Pancreas (tissue), 10 donors: ENCODE results near the gene CEP170B. TPM values are rescaled to one million over a fixed set of nuclear protein-coding genes. Genes with fewer than 3 reads are reported as not detected.

Experiments
- ATAC-seq, 4 donors: fragments of 200-7000 bp; cut with Tn5 transposase; one replicate each; pipeline versions ENCODE4 v1.8.0 to v1.9.1; 2020; ENCODE audit warnings: mild to moderate bottlenecking in 4 of 4, moderate library complexity in 4 of 4
- DNase-seq, 6 donors: peaks; one replicate each; pipeline ENCODE4 v3.0.0-alpha.2; 2020
- FAIRE-seq: peaks from 2 replicates; lab custom pipeline; 2012; peaks lifted over from hg19 to GRCh38; lab: Jason Lieb, UNC
- H3K27ac ChIP-seq, 4 donors: fragments of 200-600 bp; sonication (generic); 1 replicate in 3 of 4; 2 replicates in 1 of 4; pipeline versions ENCODE4 v1.5.0 to v1.8.0; 2020
- H3K27me3 ChIP-seq, 4 donors: fragments of 200-600 bp; one replicate each; pipeline ENCODE4 v1.8.0; 2021
- H3K36me3 ChIP-seq, 3 donors: fragments of 200-600 bp; sonication (generic) in 1 of 3; one replicate each; pipeline versions ENCODE4 v1.5.0 to v1.8.0; 2020 to 2021
- H3K4me1 ChIP-seq, 3 donors: fragments of 200-600 bp; one replicate each; pipeline ENCODE4 v1.8.0; 2021
- H3K4me3 ChIP-seq, 4 donors: fragments of 200-600 bp; sonication (generic) in 2 of 4; one replicate each; pipeline versions ENCODE4 v1.5.0 to v1.8.0; 2020 to 2021
- H3K9me3 ChIP-seq, 4 donors: fragments of 200-600 bp; one replicate each; pipeline ENCODE4 v1.8.0; 2021
- WGBS, 2 donors: extraction: QIAGEN DNeasy Blood & Tissue Kit; methylation state at CpG; one replicate each; pipeline ENCODE4 v1.1.7; 2013; 5-methylcytosine and 5-hydroxymethylcytosine counted together
- intact Hi-C, 3 donors: fragments of 100-400 bp; cut with DNase I; formaldehyde crosslinking; loops; one replicate each; pipeline versions ENCODE4 v1.11.1 to v1.14.2; 2022
- polyA plus RNA-seq, 2 donors: library from polyadenylated mRNA; stranded (reverse); fragments of 200-250 nt; gene quantifications; one replicate each; pipeline ENCODE4 v1.2.3, GENCODE V29; 2013
- total RNA-seq, 6 donors: library from RNA; stranded (reverse); fragmentation: NEBNext Ultra II Directional in 4 of 6; extraction: Animal tissue kit (Norgen Biotek cat#: 25700) in 4 of 6; gene quantifications; one replicate each; pipeline versions ENCODE4 v1.2.1 to v1.2.4, GENCODE V29; 2021 to 2023
- TF ChIP-seq, protein P1 (sequence below), 4 donors: fragments of 200-600 bp; sonication (generic) in 3 of 4; IDR thresholded peaks; one replicate each; pipeline versions ENCODE4 v1.5.0 to v1.8.0; 2021; ENCODE audit warnings: antibody characterized with exemption in 4 of 4
- donor health status: healthy with polysubstance abuse.
- donor health status: DM: no; HTN: no; CAD: no; lungs with moderate emphysema.
- donor health status: DM: no; HTN: no; CAD: no.
- donor health status: control.
- donor health status: control.
- donor health status: Bipolar disorder and iron deficiency.
- donor health status: DM: yes; HTN: yes; CAD: no.
- donor health status: DM: no; HTN: no; CAD: no.
- donor health status: DM: no; HTN: no; CAD: no.
- donor health status: DM: yes; HTN: yes; CAD: no.

CEP170B gene
- total and polyA plus RNA-seq, 8 donors: 17.7 to 43.8 (median 21.9) TPM

DNA sequence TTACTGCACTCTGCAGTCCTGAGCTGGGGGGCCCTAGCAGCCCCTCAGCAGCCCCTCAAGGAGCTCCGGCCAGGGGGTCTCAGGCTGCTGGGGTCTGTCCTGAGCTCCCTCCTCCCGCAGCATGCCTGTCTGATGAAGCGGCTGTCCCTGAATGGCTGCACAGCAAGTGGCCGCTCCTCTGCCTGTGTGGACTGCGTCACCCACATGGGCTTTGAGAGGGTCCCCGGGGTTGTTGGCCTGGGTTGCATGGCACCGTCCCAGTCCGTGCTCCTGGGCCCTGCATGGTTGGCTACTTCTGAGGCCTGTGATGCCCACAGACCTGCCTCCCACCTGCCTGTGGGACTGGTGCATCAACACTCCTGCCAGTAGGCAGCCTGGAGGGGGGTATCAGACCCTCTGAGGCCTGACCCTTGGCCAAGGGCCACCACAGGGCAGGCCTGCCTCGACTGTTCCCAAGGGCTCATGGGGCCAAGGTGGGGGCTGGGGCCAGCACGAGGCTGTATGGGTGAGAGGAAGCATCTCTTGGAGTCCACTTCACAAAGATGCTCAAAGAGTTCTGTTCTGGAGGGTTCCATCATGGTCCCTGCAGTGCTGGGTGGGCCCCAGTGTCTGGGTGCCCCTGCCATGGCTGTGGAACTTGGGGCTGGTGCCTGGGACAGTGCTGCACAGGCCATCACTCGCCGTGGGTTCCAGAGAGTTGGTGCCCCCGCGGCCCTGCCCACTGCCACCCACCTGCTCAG is 12.2 kb downstream of the CEP170B start:
- DNase-seq: peak in 2 of 6 donors; percentile 37 to 74
- ATAC-seq: no peak
- Histone ChIP-seq H3K9me3 (no peaks in the 10 kb centered on the region), H3K4me1 (no peaks in the 10 kb centered on the region), H3K27me3 (no peaks in the 10 kb centered on the region), H3K4me3 (no peak overlapping the region), H3K27ac (no peak overlapping the region), H3K36me3 (peaks cover 0 to 19% (median 0%) of the 10 kb centered on the region in 3 donors)
- TF ChIP-seq, protein P1, sequence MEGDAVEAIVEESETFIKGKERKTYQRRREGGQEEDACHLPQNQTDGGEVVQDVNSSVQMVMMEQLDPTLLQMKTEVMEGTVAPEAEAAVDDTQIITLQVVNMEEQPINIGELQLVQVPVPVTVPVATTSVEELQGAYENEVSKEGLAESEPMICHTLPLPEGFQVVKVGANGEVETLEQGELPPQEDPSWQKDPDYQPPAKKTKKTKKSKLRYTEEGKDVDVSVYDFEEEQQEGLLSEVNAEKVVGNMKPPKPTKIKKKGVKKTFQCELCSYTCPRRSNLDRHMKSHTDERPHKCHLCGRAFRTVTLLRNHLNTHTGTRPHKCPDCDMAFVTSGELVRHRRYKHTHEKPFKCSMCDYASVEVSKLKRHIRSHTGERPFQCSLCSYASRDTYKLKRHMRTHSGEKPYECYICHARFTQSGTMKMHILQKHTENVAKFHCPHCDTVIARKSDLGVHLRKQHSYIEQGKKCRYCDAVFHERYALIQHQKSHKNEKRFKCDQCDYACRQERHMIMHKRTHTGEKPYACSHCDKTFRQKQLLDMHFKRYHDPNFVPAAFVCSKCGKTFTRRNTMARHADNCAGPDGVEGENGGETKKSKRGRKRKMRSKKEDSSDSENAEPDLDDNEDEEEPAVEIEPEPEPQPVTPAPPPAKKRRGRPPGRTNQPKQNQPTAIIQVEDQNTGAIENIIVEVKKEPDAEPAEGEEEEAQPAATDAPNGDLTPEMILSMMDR (IDR thresholded peaks at IDR 0.05): no peak
- 80 to 83% methylated on average over 12 to 14 of the region's 14 CpGs for WGBS, 2 donors
- intact Hi-C loops: no loop called here
- no peak for FAIRE-seq

DNA sequence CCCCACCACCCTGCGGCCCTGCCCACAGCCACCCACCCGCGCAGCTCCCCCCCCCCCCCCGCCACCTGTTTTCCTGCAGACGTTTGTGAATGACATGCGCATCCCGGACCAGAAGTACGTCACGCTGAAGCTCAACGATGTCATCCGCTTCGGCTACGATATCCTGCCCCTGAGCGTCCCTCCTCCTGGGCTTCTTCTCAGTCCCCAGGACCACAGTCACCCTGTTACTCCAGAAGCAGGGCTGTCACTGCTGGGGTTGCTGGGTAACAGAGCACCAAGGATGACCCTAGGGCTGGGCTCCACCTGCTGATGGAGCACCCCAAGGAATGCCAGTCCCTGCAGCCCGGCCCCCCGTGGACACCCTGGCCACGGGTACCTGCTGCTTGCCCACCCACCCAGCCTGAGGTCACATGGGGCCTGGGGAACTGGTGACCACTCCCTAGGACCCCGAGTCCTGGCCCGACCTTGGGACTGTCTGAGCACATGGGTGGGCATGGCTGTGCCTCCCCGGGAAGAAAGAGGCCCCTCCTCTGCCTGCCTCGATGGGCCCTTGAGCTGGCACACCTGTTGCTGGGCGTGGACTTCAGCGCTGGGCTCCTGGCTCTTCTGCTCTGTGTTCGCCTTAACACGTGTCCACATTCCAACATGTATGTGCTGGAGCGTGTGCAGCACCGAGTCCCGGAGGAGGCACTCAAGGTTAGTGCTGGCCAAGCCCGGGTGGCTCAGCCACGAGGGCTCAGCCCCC is 12.9 kb downstream of the CEP170B start:
- no peaks in the 10 kb centered on the region for H3K9me3 ChIP-seq
- TF ChIP-seq, protein P1 (IDR thresholded peaks at IDR 0.05): no peak
- peaks cover 0 to 19% (median 0%) of the 10 kb centered on the region in 3 donors for H3K36me3 ChIP-seq
- intact Hi-C loops: no loop called here
- no peak overlapping the region for H3K4me3 ChIP-seq
- H3K27me3 ChIP-seq: no peaks in the 10 kb centered on the region
- no peak for ATAC-seq
- no peak for FAIRE-seq
- 69 to 71% methylated on average over 28 to 30 of the region's 30 CpGs for WGBS, 2 donors
- DNase-seq: peak in 2 of 6 donors; percentile 2 to 74
- H3K4me1 ChIP-seq: no peaks in the 10 kb centered on the region
- no peak overlapping the region for H3K27ac ChIP-seq

DNA sequence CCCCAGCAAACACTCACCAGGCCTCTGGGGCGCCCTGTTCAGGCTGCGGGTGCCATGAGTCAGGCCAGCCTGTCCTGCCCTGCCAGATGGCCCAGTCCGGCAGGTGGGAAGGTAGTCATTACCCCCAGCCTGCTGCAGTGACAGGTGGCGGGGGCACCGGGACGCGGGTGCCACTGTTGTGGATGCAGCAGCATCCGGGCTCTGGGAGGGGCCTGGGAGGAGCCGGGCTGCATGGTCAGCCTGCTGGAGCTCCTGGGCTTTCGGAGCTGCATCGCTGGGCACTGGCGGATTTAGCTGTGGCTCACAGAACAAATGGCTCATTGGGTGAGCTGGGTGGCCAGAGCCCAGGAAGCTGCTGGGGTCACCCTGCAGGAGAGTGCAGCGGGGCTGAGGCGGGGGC is 13.5 kb downstream of the CEP170B start:
- 92 to 94% methylated on average over 14 of the region's 14 CpGs for WGBS, 2 donors
- Histone ChIP-seq H3K9me3 (no peaks in the 10 kb centered on the region), H3K36me3 (peaks cover 0 to 25% (median 0%) of the 10 kb centered on the region in 3 donors), H3K4me1 (no peaks in the 10 kb centered on the region), H3K4me3 (no peak overlapping the region), H3K27ac (no peak overlapping the region), H3K27me3 (no peaks in the 10 kb centered on the region)
- DNase-seq: peak in 2 of 6 donors; percentile 33 to 46
- FAIRE-seq: no peak
- intact Hi-C loops: no loop called here
- TF ChIP-seq, protein P1 (IDR thresholded peaks at IDR 0.05): no peak
- ATAC-seq: no peak

DNA sequence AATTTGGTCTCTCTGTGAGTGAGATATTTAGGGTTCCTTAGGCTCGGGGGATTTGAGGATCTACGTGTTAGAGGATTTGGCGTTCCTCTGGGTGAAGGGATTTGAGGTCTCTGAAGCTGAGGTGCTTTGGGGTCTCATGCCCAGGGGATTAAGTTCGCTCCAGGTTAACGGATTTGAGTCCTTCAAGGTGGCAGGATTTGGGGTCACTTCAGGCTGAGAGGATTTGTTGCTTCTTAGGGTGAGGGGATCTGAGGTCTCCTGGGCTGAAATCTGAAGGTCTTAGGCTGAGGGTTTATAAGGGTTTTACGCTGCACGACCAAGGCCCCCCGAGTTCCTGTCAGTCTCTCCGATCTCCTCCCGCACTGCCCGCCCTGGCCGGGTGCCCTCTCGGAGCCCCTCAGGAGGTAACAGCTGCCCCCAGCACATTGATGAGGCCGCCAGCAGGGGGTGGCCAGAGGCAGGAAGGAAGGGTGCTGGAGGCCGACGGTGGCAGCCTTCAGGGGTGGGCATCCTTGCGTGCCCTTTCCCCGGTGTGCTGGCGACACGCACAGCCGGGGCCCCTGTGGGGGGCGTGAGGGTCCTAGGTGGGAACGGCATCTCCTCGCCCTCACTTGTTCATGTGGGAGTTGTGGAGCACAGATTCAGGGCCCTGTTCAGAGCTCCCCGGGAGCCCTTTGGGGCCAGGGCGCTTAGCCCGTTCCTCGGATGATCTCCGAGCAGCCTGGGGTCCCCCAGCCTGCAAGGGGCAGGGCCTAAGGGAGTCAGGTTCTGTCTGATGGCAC is 14.3 kb downstream of the CEP170B start:
- Histone ChIP-seq H3K4me1 (no peaks in the 10 kb centered on the region), H3K27me3 (no peaks in the 10 kb centered on the region), H3K9me3 (no peaks in the 10 kb centered on the region), H3K4me3 (no peak overlapping the region), H3K36me3 (peaks cover 0 to 31% (median 0%) of the 10 kb centered on the region in 3 donors), H3K27ac (no peak overlapping the region)
- no peak for ATAC-seq
- intact Hi-C loops: no loop called here
- TF ChIP-seq, protein P1 (IDR thresholded peaks at IDR 0.05): no peak
- peak in 3 of 6 donors; percentile 23 to 64 (median 46) for DNase-seq
- WGBS, 2 donors: 88 to 91% methylated on average over 29 of the region's 29 CpGs
- FAIRE-seq: no peak
